HT1080 (cell line): Measurements from ENCODE around the gene LYRM1. TPM values are rescaled to one million over a fixed set of nuclear protein-coding genes. Genes with fewer than 3 reads are reported as not detected.
"Not testable (repeated sequence)": the region's sequence is repeated elsewhere in the genome, so short reads cannot be mapped to it uniquely, and the experiment has no call there.

Experiments used
- DNase-seq: peaks from one replicate; pipeline ENCODE4 v3.0.0-alpha.2; 2015; ENCODE audit warnings: low read depth
- total RNA-seq: library from RNA; depleted of rRNA; stranded (reverse); fragments of >200 nt; shearing (Covaris generic); gene quantifications from 2 replicates; pipeline ENCODE4 v1.2.3, GENCODE V29; 2014; rRNA removed

LYRM1 gene
- total RNA-seq, 1 experiment from 2014 or later = 52.8 TPM

DNA sequence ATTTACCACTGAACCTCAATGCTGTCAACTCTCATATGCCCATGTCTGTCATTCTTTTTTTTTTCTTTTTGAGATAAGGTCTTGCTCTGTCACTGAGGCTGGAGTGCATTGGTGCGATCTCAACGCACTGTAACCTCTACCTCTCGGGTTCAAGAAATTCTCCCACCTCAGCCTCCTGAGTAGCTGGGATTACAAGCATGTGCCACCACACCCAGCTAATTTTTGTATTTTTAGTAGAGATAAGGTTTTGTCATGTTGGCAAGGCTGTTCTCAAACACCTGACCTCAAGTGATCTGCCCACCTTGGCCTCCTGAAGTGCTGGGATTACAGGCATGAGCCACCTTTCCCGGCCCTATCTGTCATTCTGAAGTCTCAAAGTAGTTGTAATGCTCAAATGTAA lies 72.6 kb downstream of the LYRM1 start:
- not testable (repeated sequence) for DNase-seq

Other genes with a start within 250 kb of the LYRM1 start
- not detected in 2 replicates for gene ACSM1, start 203.1 kb upstream of the LYRM1 start, total RNA-seq
- gene THUMPD1, start 159.0 kb upstream of the LYRM1 start, total RNA-seq = 49.1 and 53.9 TPM in 2 replicates
- 0.45 and 0.70 TPM in 2 replicates for gene ACSM3, start 136.8 kb upstream of the LYRM1 start, total RNA-seq
- 23.8 and 26.0 TPM in 2 replicates for gene ERI2, start 94.3 kb upstream of the LYRM1 start, total RNA-seq
- gene REXO5, start 94.2 kb upstream of the LYRM1 start, total RNA-seq = 11.4 and 13.9 TPM in 2 replicates
- 7.5 and 10.6 TPM in 2 replicates for gene DCUN1D3, start 413 bp upstream of the LYRM1 start, total RNA-seq